ENCODE results near the gene POMT2.
"Not testable (repeated sequence)": the region's sequence is repeated elsewhere in the genome, so short reads cannot be mapped to it uniquely, and the experiment has no call there.

The POMT2 gene

DNA sequence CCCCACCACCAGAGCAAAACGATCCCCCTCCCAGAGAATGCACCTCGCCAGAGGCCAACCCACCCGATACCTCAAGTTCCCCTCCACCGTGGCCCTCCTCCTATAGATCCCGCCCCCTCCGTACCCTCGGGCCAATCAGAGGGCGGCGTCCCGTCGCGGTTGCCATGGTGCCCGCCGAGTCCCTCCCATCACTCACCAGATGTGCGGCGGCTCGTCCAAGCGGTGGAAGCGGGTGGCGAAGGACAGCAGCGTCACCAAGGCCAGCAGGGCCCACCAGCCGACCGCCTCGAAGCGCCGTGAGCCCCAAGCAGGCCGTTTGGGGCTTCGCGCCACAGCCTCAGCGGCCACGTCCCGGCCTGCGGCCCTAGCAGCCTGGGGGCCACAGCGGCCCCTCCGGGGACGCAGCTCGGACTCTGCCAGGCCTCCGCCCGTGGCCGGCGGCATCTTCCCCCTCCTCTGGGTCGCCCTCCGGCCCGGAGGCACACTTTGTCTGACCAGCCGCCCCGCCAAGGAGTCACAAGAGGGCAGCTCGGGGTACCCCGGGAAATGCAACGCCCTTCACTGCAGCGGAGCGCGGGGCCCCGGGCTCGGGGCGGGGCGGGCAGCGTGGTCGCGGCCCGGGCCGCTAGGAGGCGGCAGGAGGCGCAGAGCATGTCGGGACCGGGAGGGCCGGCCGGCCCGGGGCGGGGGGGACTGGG lies at the start of gene POMT2:
Gene POMT2 (minus strand): TSS at position 646 of the 698 bp plus-strand sequence. CDS start 202 bp downstream, at position 444.
- peak within 1 kb of the TSS; percentile 97 for H3K4me3 ChIP-seq (ENCODE audit: low read depth, low read length)
- DNase-seq (ENCODE audit: low read depth), result peak; percentile 62

GRCh38 chr14:77369285-77369684 lies 48.6 kb upstream of the POMT2 start:
- no peak overlapping the region for H3K4me3 ChIP-seq (ENCODE audit: low read depth, low read length)
- no peak for DNase-seq (ENCODE audit: low read depth)

DNA sequence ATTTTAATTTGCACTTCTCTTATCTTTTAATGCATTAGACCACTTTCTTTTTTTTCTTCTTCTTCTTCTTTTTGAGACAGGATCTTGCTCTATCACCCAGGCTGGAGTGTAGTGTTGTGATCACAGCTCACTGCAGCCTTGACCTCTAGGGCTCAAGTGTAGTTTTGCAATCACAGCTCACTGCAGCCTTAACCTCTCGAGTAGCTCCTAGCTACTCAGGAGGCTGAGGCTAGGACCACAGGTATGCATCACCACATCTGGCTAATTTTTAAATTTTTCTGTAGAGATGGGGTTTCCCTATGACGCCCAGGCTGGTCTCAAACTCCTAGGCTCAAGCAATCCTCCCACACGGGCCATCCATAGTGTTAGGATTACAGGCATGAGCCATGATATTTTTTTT lies 43.5 kb upstream of the POMT2 start:
- DNase-seq (ENCODE audit: low read depth), result no peak
- no peak overlapping the region for H3K4me3 ChIP-seq (ENCODE audit: low read depth, low read length)

GRCh38 chr14:77359626-77360025 lies 38.9 kb upstream of the POMT2 start:
- no peak for DNase-seq (ENCODE audit: low read depth)
- no peak overlapping the region for H3K4me3 ChIP-seq (ENCODE audit: low read depth, low read length)

DNA sequence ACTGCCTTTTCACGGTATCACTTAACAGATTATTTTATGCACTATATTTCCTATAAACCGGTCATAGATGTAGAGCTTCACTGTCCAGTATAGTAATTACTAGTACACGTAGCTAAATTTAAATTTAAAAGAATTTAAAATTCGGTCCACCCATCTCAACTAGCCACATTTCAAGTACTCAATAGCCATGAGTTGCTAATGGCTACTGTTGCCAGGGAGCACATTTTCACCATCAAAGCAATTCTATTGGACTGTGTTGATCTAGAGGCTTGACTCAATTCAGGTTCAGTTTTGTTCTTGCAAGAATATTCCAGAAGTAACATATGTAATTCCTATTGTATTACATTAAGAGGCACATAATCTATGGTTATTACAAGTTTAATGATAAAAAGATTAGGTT lies 36.2 kb upstream of the POMT2 start:
- DNase-seq (ENCODE audit: low read depth), result no peak
- no peak overlapping the region for H3K4me3 ChIP-seq (ENCODE audit: low read depth, low read length)

GRCh38 chr14:77355811-77356210 lies 35.1 kb upstream of the POMT2 start:
- no peak overlapping the region for H3K4me3 ChIP-seq (ENCODE audit: low read depth, low read length)
- no peak for DNase-seq (ENCODE audit: low read depth)

DNA sequence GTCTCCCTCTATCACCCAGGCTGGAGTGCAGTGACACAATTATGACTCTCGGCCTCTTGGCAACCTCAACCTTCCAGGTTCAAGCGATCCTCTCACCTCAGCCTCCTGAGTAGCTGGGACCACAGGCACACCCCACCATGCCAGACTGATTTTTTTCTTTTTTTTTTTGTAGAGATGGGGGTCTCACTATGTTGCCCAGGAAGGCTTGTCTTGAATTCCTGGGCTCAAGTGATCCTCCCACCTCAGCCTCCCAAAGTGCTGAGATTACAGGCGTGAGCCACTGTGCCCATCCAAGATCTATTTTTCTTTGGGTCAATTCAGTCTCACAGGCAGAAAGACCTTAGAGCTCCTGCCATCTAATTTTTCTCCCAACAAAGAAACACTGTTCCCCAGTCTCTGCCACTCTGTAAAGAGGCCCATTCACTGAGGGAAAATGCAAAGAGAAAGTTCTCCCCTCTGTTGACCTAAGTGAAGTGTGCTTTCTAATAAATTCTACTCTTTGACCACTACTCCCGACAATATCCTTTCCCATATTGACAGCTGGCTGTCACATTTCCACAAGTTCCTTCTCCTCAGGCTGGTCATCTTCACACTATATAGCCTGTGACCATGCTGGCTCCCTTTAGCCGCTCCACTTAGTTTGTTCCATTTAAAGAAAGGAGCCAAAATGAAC lies 32.9 kb upstream of the POMT2 start:
- DNase-seq (ENCODE audit: low read depth), result no peak
- H3K4me3 ChIP-seq (ENCODE audit: low read depth, low read length), result no peak overlapping the region

DNA sequence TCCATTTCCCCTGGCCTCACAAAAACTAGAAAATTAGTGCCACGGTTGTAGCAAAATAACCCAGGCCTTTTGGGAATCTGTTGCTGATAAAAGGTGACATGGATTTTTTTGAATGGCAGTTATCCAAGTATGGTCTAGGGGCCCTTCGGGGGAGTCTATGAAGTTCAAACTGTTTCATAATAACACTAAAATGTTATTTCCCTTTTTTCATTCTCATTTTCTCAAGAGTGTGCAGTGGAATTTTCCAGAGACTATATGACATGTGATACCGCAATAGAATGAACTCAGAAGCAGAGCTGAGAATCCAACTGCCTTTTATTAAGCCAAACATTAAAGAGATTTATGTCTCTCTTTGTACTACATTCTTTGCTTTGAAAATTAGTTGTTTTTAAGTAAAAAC lies 27.1 kb upstream of the POMT2 start:
- H3K4me3 ChIP-seq (ENCODE audit: low read depth, low read length), result no peak overlapping the region
- no peak for DNase-seq (ENCODE audit: low read depth)

GRCh38 chr14:77346495-77346894 lies 25.8 kb upstream of the POMT2 start:
- no peak overlapping the region for H3K4me3 ChIP-seq (ENCODE audit: low read depth, low read length)
- no peak for DNase-seq (ENCODE audit: low read depth)

- no peak for DNase-seq (ENCODE audit: low read depth)
- H3K4me3 ChIP-seq (ENCODE audit: low read depth, low read length), result no peak overlapping the region
Measured at GRCh38 chr14:77344377-77344996, 23.8 kb upstream of the POMT2 start.

GRCh38 chr14:77343662-77344061 lies 23.0 kb upstream of the POMT2 start:
- H3K4me3 ChIP-seq (ENCODE audit: low read depth, low read length), result no peak overlapping the region
- DNase-seq (ENCODE audit: low read depth), result no peak

DNA sequence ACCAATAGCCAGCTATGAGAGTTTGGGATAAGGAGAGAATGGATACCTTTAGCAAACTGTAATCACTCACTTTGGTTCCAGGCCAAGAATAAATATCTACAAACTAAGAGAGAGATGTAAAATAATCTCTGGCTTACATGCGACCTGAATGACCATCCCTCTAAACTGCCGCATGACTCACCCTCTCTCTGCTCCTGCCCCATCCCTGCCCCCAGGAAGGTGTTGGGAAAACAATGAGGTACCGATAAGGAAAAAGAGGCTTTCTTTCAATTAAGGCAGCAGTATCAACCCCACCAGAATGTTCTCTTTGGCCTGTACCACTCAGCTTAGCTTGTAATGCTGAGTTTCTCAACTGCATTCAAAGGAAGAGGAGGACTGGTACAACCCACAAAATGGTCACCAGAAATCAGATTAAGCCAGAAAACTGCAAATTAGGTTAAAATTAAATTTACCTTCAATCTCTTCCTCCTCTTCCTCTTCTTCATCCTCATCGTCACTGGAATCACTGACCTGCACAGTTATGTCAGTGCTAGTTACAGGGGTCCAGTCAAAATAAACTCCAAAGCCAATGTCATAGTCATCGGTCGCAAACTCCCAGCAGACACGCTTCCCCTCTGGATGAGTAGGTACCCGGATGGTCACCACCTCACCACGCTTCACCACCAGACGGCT lies 22.2 kb upstream of the POMT2 start:
- H3K4me3 ChIP-seq (ENCODE audit: low read depth, low read length), result no peak overlapping the region
- no peak for DNase-seq (ENCODE audit: low read depth)

DNA sequence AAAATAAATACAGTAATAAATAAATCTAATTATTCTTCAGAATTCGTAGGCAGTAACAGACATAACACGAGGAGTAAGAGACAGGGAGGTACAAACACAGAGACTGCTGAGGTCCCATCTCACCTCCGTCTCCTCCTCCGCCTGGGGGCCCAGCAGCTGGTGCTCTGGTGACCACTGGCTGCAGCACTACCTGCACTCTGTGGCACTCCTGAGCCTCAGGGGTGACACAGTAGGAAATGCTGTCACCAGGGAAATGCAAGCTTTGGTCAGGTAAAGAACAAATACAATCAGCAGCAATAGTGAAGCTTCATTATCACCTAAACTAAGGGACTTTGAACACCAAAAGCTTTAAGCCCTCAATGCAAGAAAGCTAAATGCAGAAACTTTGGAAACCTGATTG lies 19.7 kb upstream of the POMT2 start:
- H3K4me3 ChIP-seq (ENCODE audit: low read depth, low read length), result no peak overlapping the region
- no peak for DNase-seq (ENCODE audit: low read depth)

DNA sequence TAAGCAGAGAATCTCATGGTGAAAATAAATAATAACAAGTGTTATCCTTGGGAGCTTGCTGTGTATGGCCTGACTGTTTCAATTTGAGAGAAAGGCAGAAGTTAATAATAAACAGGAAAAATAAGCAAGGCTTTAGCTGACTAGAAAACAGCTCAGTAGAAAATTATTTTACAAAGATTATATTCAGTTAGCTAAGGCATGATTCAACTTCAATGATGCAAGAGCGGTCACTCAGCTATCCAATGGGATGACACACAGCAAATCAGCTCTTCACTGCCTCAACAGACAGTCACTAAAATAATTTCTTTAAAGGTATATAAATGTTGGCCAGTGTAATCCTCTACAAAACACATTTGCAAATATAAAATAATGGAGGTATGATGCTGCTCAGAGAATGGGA lies 18.7 kb upstream of the POMT2 start:
- no peak for DNase-seq (ENCODE audit: low read depth)
- no peak overlapping the region for H3K4me3 ChIP-seq (ENCODE audit: low read depth, low read length)

DNA sequence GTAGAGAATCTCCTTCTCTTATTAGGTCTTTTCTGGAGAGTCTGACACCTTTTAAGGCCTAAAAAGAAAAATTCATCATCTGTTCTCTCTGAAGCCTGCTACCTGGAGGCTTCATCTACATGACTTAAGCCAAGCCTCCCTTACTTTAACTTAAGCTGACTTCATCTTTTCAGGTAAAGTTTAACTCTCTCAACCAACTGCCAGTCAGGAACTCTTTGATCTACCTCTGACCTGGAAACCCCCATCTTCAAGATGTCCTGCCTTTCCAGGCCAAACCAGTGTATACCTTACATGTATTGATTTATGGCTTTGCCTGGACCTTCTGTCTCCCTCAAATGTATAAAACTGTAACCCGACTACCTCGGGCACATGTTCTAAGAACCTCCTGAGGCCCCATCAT lies 17.6 kb upstream of the POMT2 start:
- H3K4me3 ChIP-seq (ENCODE audit: low read depth, low read length), result no peak overlapping the region
- DNase-seq (ENCODE audit: low read depth), result no peak

DNA sequence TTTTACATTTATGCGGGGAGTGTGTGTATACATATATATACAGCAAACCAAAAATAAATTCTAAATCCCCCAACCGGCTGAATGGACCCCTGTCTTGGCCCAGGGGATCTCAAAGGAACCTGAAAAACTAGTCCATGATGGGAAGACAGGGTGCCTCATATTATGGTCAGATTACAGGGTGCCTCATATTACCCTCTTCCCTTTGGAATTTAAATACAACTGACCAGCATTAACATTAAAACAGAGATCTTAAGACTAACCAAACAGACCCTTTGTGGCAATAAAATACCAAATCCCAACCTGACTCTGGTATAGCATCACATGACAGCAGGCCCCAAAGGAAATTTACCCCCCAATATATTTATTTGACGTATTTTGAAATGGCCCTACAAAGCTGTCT lies 17.2 kb upstream of the POMT2 start:
- H3K4me3 ChIP-seq (ENCODE audit: low read depth, low read length), result no peak overlapping the region
- DNase-seq (ENCODE audit: low read depth), result no peak

DNA sequence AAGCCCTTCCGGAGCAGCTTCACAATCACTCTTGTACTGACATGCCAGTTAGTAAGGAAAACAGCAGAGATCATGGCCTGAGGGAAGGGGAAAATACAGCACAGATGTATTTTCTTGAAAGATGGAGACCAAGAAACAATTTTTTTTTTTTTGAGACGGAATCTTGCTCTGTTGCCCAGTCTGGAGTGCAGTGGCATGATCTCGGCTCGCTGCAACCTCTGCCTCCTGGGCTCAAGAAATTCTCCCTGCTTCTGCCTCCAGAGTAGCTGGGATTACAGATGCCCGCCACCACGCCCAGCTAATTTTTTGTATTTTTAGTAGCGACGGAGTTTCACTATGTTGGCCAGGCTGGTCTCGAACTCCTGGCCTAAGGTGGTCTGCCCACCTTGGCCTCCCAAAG lies 16.6 kb upstream of the POMT2 start:
- DNase-seq (ENCODE audit: low read depth); H3K4me3 ChIP-seq (ENCODE audit: low read depth, low read length): not testable (repeated sequence)

- no peak overlapping the region for H3K4me3 ChIP-seq (ENCODE audit: low read depth, low read length)
- no peak for DNase-seq (ENCODE audit: low read depth)
Measured at GRCh38 chr14:77335576-77335975, 14.9 kb upstream of the POMT2 start.

DNA sequence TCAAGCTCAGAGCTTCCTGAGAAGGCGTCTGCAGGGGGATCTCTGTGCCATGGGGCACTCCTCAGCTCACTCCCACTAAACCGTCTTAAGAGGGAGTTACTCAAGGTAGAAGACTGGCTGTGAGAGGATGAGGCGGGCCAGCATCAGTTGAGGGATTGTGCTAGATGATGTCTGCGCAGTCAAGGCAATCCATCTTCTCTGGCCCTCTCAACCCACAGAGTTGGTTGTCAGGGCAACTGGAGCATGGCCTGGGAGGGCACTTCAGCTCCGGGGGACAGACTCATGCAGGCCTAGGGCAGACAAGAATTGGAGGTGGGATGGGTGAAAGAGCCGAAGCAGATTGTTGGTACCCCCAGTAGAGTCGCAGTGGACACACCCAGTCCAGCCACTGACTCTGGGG lies 9.2 kb upstream of the POMT2 start:
- no peak overlapping the region for H3K4me3 ChIP-seq (ENCODE audit: low read depth, low read length)
- no peak for DNase-seq (ENCODE audit: low read depth)

DNA sequence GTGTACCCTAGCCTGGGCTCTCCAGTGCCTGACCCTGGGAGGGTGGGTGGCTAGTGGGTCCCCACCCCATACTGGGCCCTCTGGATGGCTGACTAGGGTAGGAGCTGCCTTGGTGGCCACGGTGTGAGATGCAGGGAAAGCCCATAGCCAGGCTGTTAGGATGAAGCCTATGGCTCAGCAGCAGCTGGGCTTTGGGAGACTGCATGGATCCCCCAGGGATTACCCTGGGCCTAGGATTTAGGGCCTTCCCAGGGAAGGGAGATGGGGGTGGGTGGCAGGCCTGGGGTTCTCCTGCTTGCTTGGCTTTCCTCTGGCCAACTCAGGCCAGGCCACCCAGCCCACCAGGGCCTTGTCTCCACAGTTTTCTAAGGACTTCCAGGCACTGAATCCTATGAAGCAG lies 6.4 kb upstream of the POMT2 start:
- no peak for DNase-seq (ENCODE audit: low read depth)
- H3K4me3 ChIP-seq (ENCODE audit: low read depth, low read length), result no peak overlapping the region

All from skeletal muscle cell (primary cell).